ENCODE data around the gene ANO3.

Gene ANO3

DNA sequence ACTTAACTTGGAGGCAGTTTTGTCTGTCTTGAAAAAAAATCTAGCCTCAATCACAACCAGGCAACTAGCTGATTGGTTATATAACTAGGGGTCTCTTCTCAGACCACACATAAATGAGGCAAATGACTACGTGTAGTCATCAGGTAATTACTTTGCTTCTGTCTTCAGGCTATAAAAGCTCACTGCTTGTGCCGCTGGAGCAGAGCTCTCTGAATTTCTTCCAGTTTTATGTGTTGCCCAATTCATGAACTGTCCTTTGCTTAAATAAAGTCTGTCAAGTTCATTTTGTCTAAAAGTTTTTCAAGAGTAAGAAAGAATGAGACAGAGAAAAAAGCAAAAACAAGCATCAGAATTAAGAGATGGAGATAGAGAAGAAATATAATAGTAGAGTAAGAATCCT lies 146.8 kb downstream of the ANO3 start:
- Histone ChIP-seq H3K27me3 (ENCODE audit: control insufficient read depth, low read length) (no peaks in the 10 kb centered on the region), H3K27ac (ENCODE audit: low read depth, low read length) (no peak overlapping the region), H3K4me2 (ENCODE audit: low read length) (no peak overlapping the region), H3K4me3 (ENCODE audit: low read length) (no peak overlapping the region), H3F3A (ENCODE audit: control insufficient read depth, insufficient read depth) (no peaks in the 10 kb centered on the region), H3K79me2 (ENCODE audit: control insufficient read depth, low read length) (no peaks in the 10 kb centered on the region), H3K4me1 (ENCODE audit: control insufficient read depth, low read length) (no peaks in the 10 kb centered on the region), H3K36me3 (ENCODE audit: control insufficient read depth, low read length) (no peaks in the 10 kb centered on the region), H3K9me3 (ENCODE audit: control insufficient read depth, insufficient read depth, low read length) (no peaks in the 10 kb centered on the region), H3K9me2 (replicated peaks; ENCODE audit: control insufficient read depth, low read length) (no peaks in the 10 kb centered on the region), H4K20me1 (ENCODE audit: control insufficient read depth, insufficient read depth, low read depth, low read length) (no peaks in the 10 kb centered on the region)
- TF ChIP-seq, protein P1, sequence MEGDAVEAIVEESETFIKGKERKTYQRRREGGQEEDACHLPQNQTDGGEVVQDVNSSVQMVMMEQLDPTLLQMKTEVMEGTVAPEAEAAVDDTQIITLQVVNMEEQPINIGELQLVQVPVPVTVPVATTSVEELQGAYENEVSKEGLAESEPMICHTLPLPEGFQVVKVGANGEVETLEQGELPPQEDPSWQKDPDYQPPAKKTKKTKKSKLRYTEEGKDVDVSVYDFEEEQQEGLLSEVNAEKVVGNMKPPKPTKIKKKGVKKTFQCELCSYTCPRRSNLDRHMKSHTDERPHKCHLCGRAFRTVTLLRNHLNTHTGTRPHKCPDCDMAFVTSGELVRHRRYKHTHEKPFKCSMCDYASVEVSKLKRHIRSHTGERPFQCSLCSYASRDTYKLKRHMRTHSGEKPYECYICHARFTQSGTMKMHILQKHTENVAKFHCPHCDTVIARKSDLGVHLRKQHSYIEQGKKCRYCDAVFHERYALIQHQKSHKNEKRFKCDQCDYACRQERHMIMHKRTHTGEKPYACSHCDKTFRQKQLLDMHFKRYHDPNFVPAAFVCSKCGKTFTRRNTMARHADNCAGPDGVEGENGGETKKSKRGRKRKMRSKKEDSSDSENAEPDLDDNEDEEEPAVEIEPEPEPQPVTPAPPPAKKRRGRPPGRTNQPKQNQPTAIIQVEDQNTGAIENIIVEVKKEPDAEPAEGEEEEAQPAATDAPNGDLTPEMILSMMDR (IDR thresholded peaks at IDR 0.05; ENCODE audit: low read depth, low read length, poor library complexity, severe bottlenecking) = no peak
- TF ChIP-seq EZH2phosphoT487 (IDR thresholded peaks at IDR 0.05; ENCODE audit: borderline replicate concordance, low read length) = no peak

DNA sequence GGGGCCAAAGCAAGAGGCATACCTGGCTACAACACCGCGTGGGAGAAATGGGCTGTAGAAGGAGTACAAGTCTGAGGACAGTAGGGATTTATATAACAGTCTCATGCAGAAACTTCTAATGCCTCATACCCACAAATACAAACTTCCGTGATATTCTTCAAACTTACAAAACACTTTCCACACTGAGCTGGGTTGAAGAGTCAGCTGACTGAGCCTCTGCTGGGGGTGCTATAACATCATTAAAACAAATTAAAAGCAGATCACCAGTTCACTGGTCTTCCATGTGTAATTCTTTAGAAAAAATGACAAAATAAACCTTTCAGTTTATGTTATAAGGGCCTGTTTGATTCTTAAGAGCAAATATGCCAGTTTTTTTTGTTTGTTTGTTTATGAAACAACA lies 148.1 kb downstream of the ANO3 start:
- TF ChIP-seq, protein P1 (IDR thresholded peaks at IDR 0.05; ENCODE audit: low read depth, low read length, poor library complexity, severe bottlenecking) = no peak
- no peak for TF ChIP-seq EZH2phosphoT487 (IDR thresholded peaks at IDR 0.05; ENCODE audit: borderline replicate concordance, low read length)
- H3K79me2 ChIP-seq (ENCODE audit: control insufficient read depth, low read length) = no peaks in the 10 kb centered on the region
- no peaks in the 10 kb centered on the region for H3K36me3 ChIP-seq (ENCODE audit: control insufficient read depth, low read length)
- H3F3A ChIP-seq (ENCODE audit: control insufficient read depth, insufficient read depth) = no peaks in the 10 kb centered on the region
- no peaks in the 10 kb centered on the region for H3K9me2 ChIP-seq (replicated peaks; ENCODE audit: control insufficient read depth, low read length)
- H3K9me3 ChIP-seq (ENCODE audit: control insufficient read depth, insufficient read depth, low read length) = no peaks in the 10 kb centered on the region
- H3K4me2 ChIP-seq (ENCODE audit: low read length) = no peak overlapping the region
- no peak overlapping the region for H3K4me3 ChIP-seq (ENCODE audit: low read length)
- no peak overlapping the region for H3K27ac ChIP-seq (ENCODE audit: low read depth, low read length)
- no peaks in the 10 kb centered on the region for H3K4me1 ChIP-seq (ENCODE audit: control insufficient read depth, low read length)
- no peaks in the 10 kb centered on the region for H4K20me1 ChIP-seq (ENCODE audit: control insufficient read depth, insufficient read depth, low read depth, low read length)
- H3K27me3 ChIP-seq (ENCODE audit: control insufficient read depth, low read length) = no peaks in the 10 kb centered on the region

DNA sequence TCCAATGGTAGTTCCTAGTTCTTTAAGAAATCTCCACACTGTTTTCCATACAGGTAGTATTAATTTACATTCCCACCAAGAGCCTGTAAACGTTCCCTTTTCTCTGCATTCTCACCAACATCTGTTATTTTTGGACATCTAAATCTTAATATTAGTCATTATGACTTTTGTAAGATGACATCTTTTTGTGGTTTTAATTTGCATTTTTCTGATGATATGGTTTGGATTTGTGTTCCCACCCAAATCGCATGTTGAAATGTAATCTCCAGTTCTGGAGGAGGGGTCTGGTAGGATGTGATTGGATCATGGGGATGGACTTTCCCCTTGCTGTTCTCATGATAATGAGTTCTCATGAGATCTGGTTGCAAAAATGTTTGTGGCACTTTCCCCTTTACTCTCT lies 151.2 kb downstream of the ANO3 start:
- Histone ChIP-seq H3K9me2 (replicated peaks; ENCODE audit: control insufficient read depth, low read length) (no peaks in the 10 kb centered on the region), H3K36me3 (ENCODE audit: control insufficient read depth, low read length) (no peaks in the 10 kb centered on the region), H3K4me2 (ENCODE audit: low read length) (no peak overlapping the region), H3K4me1 (ENCODE audit: control insufficient read depth, low read length) (no peaks in the 10 kb centered on the region), H3F3A (ENCODE audit: control insufficient read depth, insufficient read depth) (no peaks in the 10 kb centered on the region), H3K27me3 (ENCODE audit: control insufficient read depth, low read length) (no peaks in the 10 kb centered on the region), H3K9me3 (ENCODE audit: control insufficient read depth, insufficient read depth, low read length) (no peaks in the 10 kb centered on the region), H4K20me1 (ENCODE audit: control insufficient read depth, insufficient read depth, low read depth, low read length) (no peaks in the 10 kb centered on the region), H3K79me2 (ENCODE audit: control insufficient read depth, low read length) (no peaks in the 10 kb centered on the region), H3K27ac (ENCODE audit: low read depth, low read length) (no peak overlapping the region), H3K4me3 (ENCODE audit: low read length) (no peak overlapping the region)
- TF ChIP-seq, protein P1 (IDR thresholded peaks at IDR 0.05; ENCODE audit: low read depth, low read length, poor library complexity, severe bottlenecking) = no peak
- TF ChIP-seq EZH2phosphoT487 (IDR thresholded peaks at IDR 0.05; ENCODE audit: borderline replicate concordance, low read length) = no peak

DNA sequence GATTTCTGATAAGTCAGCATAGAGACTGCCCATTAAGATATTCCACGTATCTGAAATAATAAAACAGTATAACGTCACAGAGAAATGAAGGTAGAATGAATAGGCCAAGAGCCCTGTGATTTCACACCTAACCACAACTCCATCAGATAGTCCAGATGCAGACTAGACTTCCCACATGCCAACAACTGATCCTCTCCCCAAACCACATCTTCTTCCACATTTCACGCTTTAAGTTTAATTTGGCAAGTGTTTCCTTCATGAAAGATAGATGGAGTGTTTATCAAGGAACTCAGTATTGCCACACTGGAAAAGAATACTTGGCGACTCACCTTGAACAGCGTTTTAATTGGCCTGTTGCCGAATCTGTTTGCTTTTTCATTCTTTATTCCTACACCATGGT lies 158.6 kb downstream of the ANO3 start:
- H3F3A ChIP-seq (ENCODE audit: control insufficient read depth, insufficient read depth) = no peaks in the 10 kb centered on the region
- no peaks in the 10 kb centered on the region for H3K79me2 ChIP-seq (ENCODE audit: control insufficient read depth, low read length)
- H3K27ac ChIP-seq (ENCODE audit: low read depth, low read length) = no peak overlapping the region
- H4K20me1 ChIP-seq (ENCODE audit: control insufficient read depth, insufficient read depth, low read depth, low read length) = no peaks in the 10 kb centered on the region
- H3K4me3 ChIP-seq (ENCODE audit: low read length) = no peak overlapping the region
- H3K36me3 ChIP-seq (ENCODE audit: control insufficient read depth, low read length) = no peaks in the 10 kb centered on the region
- no peaks in the 10 kb centered on the region for H3K9me2 ChIP-seq (replicated peaks; ENCODE audit: control insufficient read depth, low read length)
- no peaks in the 10 kb centered on the region for H3K27me3 ChIP-seq (ENCODE audit: control insufficient read depth, low read length)
- no peaks in the 10 kb centered on the region; the same call in 1 of the 2 replicates for H3K9me3 ChIP-seq (ENCODE audit: control insufficient read depth, insufficient read depth, low read length)
- H3K4me1 ChIP-seq (ENCODE audit: control insufficient read depth, low read length) = no peaks in the 10 kb centered on the region
- TF ChIP-seq, protein P1 (IDR thresholded peaks at IDR 0.05; ENCODE audit: low read depth, low read length, poor library complexity, severe bottlenecking) = no peak
- no peak for TF ChIP-seq EZH2phosphoT487 (IDR thresholded peaks at IDR 0.05; ENCODE audit: borderline replicate concordance, low read length)
- no peak overlapping the region for H3K4me2 ChIP-seq (ENCODE audit: low read length)
